Measurements from ENCODE around the gene LDB2.

DNA sequence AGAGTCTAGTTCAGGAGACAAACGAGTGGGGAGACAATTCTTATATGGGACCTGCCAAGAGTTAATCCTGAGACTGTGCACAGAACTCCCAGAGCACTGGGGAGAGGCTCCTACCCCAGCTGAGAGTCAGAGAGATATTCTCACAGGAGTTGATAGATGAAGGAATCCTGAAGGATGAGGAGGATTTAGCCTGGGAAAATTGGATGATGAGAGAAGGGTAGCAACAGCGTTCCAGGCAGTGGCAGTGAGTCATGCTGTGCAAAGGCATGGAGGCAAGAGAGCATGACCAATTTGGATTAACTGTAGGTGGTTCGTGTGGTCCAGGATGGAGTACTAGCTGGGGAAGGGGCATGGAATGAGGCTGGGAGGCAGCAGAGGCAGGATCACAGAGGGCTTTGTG, 318.6 kb downstream of the LDB2 start:
- TF ChIP-seq, protein P1, sequence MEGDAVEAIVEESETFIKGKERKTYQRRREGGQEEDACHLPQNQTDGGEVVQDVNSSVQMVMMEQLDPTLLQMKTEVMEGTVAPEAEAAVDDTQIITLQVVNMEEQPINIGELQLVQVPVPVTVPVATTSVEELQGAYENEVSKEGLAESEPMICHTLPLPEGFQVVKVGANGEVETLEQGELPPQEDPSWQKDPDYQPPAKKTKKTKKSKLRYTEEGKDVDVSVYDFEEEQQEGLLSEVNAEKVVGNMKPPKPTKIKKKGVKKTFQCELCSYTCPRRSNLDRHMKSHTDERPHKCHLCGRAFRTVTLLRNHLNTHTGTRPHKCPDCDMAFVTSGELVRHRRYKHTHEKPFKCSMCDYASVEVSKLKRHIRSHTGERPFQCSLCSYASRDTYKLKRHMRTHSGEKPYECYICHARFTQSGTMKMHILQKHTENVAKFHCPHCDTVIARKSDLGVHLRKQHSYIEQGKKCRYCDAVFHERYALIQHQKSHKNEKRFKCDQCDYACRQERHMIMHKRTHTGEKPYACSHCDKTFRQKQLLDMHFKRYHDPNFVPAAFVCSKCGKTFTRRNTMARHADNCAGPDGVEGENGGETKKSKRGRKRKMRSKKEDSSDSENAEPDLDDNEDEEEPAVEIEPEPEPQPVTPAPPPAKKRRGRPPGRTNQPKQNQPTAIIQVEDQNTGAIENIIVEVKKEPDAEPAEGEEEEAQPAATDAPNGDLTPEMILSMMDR (IDR thresholded peaks at IDR 0.05), result no peak
- no peak for TF ChIP-seq POLR2A (IDR thresholded peaks at IDR 0.05)

All from heart left ventricle (tissue), 13 donors.